Measurements from ENCODE around the gene DNAAF8. TPM values are rescaled to one million over a fixed set of nuclear protein-coding genes. Genes with fewer than 3 reads are reported as not detected.

DNAAF8 gene
- total RNA-seq, 2 experiments from 2014 or later = 0.11 to 0.16 TPM

DNA sequence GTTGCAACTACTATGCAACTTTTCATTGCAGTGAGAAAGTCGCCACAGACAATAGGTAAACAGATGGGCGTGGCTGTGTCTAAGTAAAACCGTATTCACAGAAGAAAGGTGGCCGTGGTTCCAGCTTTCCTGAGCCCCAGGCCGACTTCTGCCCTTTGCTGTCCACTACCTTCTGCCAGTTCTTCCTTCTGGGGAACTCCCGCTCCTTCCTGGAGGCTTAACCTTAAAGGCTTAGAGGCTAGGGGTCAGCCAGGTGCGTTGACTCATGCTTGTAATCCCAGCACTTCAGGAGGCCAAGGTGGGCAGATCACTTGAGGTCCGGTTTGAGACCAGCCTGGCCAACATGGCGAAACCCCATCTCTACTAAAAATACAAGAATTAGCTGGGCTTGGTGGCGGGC is 55.9 kb downstream of the DNAAF8 start:
- H3K36me3 Mint-ChIP-seq (ENCODE audit: low read depth) = no peaks in the 10 kb centered on the region
- intact Hi-C loops (cut with DNase I, micrococcal nuclease) = no loop called here
- peaks cover 2% of the 10 kb centered on the region for H3K27me3 Mint-ChIP-seq
- ATAC-seq = no peak
- ChIA-PET POLR2A (no interaction called here), CTCF (interaction anchor here (0.6 kb wide), 1 partner anchor 372 kb away, joined by 3 read pairs; no protein-coding TSS in a partner anchor)
- H3K9me3 Mint-ChIP-seq (ENCODE audit: low read depth) = no peaks in the 10 kb centered on the region
- no peak for DNase-seq
- no peak overlapping the region for H3K4me3 Mint-ChIP-seq
- H3K27ac Mint-ChIP-seq = no peak overlapping the region
- no peaks in the 10 kb centered on the region for H3K4me1 Mint-ChIP-seq

DNA sequence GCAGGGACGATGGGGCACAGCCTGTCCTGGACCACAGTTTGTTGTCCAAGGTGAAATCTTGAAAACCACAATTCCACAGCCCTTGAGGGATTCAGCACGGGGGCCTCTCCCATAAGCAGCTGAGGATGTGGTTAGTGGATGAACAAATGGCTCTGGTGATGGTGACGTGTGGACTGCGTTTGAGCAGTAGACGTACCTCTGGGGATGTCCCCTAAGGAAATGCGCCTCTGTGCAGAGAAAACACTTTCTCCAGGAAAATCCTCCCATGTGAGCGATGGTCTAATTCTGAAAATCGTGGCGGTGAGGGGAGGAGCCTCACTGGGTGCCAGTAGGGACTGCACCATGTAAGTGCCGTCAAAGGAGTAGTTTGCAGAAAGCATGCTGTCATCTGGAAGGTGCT is 56.5 kb downstream of the DNAAF8 start:
- intact Hi-C loops (cut with DNase I, micrococcal nuclease) = no loop called here
- no peaks in the 10 kb centered on the region for H3K9me3 Mint-ChIP-seq (ENCODE audit: low read depth)
- no peaks in the 10 kb centered on the region for H3K4me1 Mint-ChIP-seq
- H3K36me3 Mint-ChIP-seq (ENCODE audit: low read depth) = no peaks in the 10 kb centered on the region
- no peak overlapping the region for H3K27ac Mint-ChIP-seq
- H3K27me3 Mint-ChIP-seq = peaks cover 2% of the 10 kb centered on the region
- DNase-seq = no peak
- H3K4me3 Mint-ChIP-seq = no peak overlapping the region
- ATAC-seq = peak; percentile 55
- POLR2A ChIA-PET = no interaction called here
- CTCF ChIA-PET = no interaction called here

DNA sequence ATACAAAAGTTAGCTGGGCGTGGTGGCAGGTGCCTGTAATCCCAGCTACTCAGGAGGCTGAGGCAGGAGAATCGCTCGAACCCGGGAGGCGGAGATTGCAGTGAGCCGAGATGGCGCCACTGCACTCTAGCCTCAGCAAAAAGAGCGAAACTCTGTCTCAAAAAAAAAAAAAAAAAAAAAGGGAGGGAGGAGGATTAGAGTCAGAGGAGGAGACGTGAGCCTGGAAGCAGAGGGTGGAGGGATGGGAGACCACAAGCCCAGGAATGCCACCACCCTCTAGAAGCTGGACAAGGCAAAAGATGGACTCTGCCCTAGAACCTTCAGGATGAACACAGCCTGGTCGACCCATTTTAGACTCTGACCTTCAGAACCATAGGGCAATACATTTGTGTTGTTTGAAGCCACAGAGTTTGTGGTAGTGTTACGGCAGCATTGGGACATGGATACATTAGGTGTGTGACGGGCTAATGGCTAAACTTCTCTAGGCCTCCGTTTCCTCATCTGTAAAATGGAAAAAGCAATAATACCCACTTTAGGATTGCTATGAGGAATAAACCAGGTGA is 58.7 kb downstream of the DNAAF8 start:
- H3K4me1 Mint-ChIP-seq = no peaks in the 10 kb centered on the region

DNA sequence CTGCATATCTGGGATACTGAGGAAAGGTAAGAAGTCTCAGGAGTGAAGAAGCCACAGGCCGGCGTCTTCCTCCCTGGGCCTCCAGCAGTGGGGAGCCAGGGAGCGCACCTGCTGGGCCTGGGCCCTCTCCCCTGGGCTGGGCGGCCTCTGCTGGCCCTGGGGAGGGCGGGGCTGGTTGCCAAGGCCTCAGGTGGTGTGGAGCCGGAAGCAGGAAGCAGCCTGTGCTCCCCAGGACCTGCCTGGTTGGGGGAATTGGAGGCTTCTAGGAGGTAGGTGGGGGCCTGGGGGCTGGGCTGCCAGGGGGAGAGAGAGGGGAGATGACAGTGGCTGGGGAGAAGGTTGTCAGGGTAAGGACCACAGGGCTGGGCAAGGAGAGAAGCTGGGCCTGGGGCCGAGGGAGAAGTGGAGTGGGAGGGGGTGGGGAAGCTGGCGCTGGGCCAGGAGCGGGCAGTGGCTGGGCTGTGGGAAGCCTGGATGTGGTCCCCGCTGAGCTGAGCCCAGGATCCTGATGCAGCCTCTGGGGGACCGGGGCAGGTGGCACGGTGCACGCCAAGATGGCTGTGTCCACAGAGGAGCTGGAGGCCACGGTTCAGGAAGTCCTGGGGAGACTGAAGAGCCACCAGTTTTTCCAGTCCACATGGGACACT is 61.0 kb downstream of the DNAAF8 start, which contains the start of gene SMIM22:
TSS of gene SMIM22 (plus strand) at position 189 of the 647 bp plus-strand sequence. CDS start at position 555, 366 bp downstream.
- no peaks in the 10 kb centered on the region for H3K36me3 Mint-ChIP-seq (ENCODE audit: low read depth)
- DNase-seq = no peak
- H3K4me1 Mint-ChIP-seq = peaks cover under 1% of the 10 kb centered on the region
- intact Hi-C loops (cut with DNase I, micrococcal nuclease) = no loop called here
- ATAC-seq = no peak
- H3K4me3 Mint-ChIP-seq = no peak within 1 kb of the TSS
- H3K9me3 Mint-ChIP-seq (ENCODE audit: low read depth) = no peaks in the 10 kb centered on the region
- H3K27ac Mint-ChIP-seq = no peak within 1 kb of the TSS
- H3K27me3 Mint-ChIP-seq = peaks cover 2% of the 10 kb centered on the region
- ChIA-PET CTCF (no interaction called here), POLR2A (no interaction called here)

More for the DNA sequence above, 58.7 kb downstream of the DNAAF8 start:
- Mint-ChIP-seq H3K36me3 (ENCODE audit: low read depth) (no peaks in the 10 kb centered on the region), H3K27me3 (peaks cover 2% of the 10 kb centered on the region), H3K27ac (no peak overlapping the region), H3K9me3 (ENCODE audit: low read depth) (no peaks in the 10 kb centered on the region), H3K4me3 (no peak overlapping the region)
- DNase-seq (no peak), ATAC-seq (no peak)
- POLR2A ChIA-PET = no interaction called here
- intact Hi-C loops (cut with DNase I, micrococcal nuclease) = no loop called here
- CTCF ChIA-PET = no interaction called here

DNA sequence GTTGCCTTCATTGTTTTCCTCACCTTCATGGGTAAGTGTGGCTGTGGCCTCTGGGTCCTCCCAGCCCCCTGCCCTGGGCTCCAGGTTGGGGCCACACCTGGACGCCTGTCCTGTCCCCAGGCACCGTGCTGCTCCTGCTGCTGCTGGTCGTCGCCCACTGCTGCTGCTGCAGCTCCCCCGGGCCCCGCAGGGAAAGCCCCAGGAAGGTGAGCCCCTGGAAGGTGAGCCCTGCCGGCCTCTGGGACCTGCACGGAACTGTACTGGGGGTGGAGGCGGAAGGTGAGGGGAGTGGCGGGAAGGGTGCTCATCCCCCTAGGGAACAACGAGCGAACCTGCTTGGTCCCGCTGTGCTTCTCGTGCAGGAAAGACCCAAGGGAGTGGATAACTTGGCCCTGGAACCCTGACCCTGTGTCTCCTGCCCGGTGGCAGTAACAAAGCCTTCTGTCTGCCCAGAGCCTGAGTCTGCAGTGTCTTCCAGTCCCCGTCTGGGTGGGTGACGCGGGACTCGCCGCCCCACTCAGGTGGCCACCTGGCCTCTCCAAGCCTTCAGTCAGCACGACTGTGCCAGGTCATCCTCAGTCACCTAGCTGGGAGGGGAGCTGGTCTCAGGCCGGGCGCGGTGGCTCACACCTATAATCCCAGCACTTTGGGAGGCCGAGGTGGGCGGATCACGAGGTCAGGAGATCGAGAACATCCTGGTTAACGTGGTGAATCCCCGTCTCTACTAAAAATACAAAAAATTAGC is 61.7 kb downstream of the DNAAF8 start:
- ATAC-seq = no peak
- DNase-seq = no peak
- no peak overlapping the region for H3K4me3 Mint-ChIP-seq
- no peaks in the 10 kb centered on the region for H3K9me3 Mint-ChIP-seq (ENCODE audit: low read depth)
- H3K4me1 Mint-ChIP-seq = peaks cover 4% of the 10 kb centered on the region
- POLR2A ChIA-PET = no interaction called here
- CTCF ChIA-PET = no interaction called here
- no peak overlapping the region for H3K27ac Mint-ChIP-seq
- intact Hi-C loops (cut with DNase I, micrococcal nuclease) = no loop called here
- no peaks in the 10 kb centered on the region for H3K36me3 Mint-ChIP-seq (ENCODE audit: low read depth)
- H3K27me3 Mint-ChIP-seq = peaks cover 2% of the 10 kb centered on the region

- intact Hi-C loops (cut with DNase I, micrococcal nuclease) = no loop called here
- Mint-ChIP-seq H3K36me3 (ENCODE audit: low read depth) (no peaks in the 10 kb centered on the region), H3K9me3 (ENCODE audit: low read depth) (no peaks in the 10 kb centered on the region), H3K4me1 (peaks cover 7% of the 10 kb centered on the region), H3K27me3 (no peaks in the 10 kb centered on the region), H3K27ac (no peak overlapping the region), H3K4me3 (no peak overlapping the region)
- ATAC-seq (no peak), DNase-seq (no peak)
- ChIA-PET POLR2A (no interaction called here), CTCF (no interaction called here)
These were observed 62.9 kb downstream of the DNAAF8 start for GRCh38 chr16:4796982-4797804.

DNA sequence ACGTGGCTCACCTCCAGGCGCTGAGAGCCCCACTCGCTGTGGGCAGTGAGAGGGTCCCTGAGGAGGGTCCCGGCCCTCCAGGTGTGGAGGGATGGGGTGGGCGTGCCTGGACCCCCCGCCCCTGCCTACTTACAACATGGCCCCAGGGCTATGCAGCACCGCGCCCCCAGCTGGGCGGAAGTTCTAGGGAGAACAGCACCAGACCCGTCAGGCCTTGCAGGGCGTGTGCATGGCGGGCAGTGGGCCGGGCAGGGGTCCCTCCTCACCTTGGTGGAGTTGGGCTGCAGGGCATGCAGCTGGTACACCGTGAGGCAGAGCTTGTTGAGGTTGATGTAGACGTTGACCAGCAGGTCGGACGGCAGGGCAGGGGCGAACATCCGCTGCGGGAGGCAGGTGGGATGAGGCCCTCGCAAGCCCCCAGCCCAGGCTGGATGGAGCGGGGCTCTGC is 63.5 kb downstream of the DNAAF8 start:
- Mint-ChIP-seq H3K4me1 (peaks cover 7% of the 10 kb centered on the region), H3K27me3 (no peaks in the 10 kb centered on the region), H3K9me3 (ENCODE audit: low read depth) (no peaks in the 10 kb centered on the region), H3K36me3 (ENCODE audit: low read depth) (no peaks in the 10 kb centered on the region), H3K27ac (no peak overlapping the region), H3K4me3 (no peak overlapping the region)
- ATAC-seq = no peak
- ChIA-PET POLR2A (no interaction called here), CTCF (no interaction called here)
- DNase-seq = no peak
- intact Hi-C loops (cut with DNase I, micrococcal nuclease) = no loop called here

DNA sequence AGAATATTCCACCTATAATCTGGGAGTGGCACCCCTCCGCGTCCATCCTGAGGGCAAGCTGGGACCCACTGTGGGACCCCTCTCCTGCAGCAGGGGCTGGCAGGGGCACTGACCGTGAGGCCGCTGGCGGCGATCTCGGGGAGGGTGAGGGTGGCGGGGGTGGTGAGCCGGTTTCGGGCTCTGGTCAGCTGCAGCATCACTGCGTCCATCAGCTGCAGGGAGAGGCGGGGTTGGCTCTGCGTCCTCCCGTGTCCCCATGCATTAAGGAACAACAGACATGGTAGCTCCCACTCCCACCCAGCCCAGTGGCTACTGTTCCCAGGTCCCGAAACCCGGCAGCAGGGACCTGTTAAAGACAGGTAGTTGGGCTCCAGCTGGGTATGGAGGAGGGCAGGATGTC is 64.1 kb downstream of the DNAAF8 start:
- CTCF ChIA-PET = no interaction called here
- intact Hi-C loops (cut with DNase I, micrococcal nuclease) = no loop called here

More for the DNA sequence above, 64.1 kb downstream of the DNAAF8 start:
- no peaks in the 10 kb centered on the region for H3K9me3 Mint-ChIP-seq (ENCODE audit: low read depth)
- no peak for ATAC-seq
- H3K4me1 Mint-ChIP-seq = peaks cover 12% of the 10 kb centered on the region
- POLR2A ChIA-PET = no interaction called here
- no peaks in the 10 kb centered on the region for H3K36me3 Mint-ChIP-seq (ENCODE audit: low read depth)
- DNase-seq = no peak
- no peak overlapping the region for H3K4me3 Mint-ChIP-seq
- H3K27ac Mint-ChIP-seq = no peak overlapping the region
- no peaks in the 10 kb centered on the region for H3K27me3 Mint-ChIP-seq

Other genes starting within 250 kb of the DNAAF8 start
- gene CDIP1, start 195.8 kb upstream of the DNAAF8 start, total RNA-seq = 10 to 100 TPM; 28.3 to 30.2 TPM
- gene C16orf96, start 178.2 kb upstream of the DNAAF8 start, total RNA-seq = under 1 TPM; 0.09 to 0.18 TPM
- gene UBALD1, start 119.6 kb upstream of the DNAAF8 start, total RNA-seq = 10 to 100 TPM in 1 of 2 experiments, 1 to 10 TPM in 1; 9.7 to 10.2 TPM
- 10 to 100 TPM; 65.0 to 75.4 TPM for gene MGRN1, start 109.7 kb upstream of the DNAAF8 start, total RNA-seq
- 10 to 100 TPM; 16.4 to 22.5 TPM for gene NUDT16L1, start 41.0 kb upstream of the DNAAF8 start, total RNA-seq
- gene ANKS3, start 266 bp upstream of the DNAAF8 start, total RNA-seq = 10 to 100 TPM; 12.1 to 14.1 TPM
- 10 to 100 TPM; 10.3 to 11.6 TPM for gene ZNF500, start 32.6 kb downstream of the DNAAF8 start, total RNA-seq
- gene SEPTIN12, start 53.8 kb downstream of the DNAAF8 start, total RNA-seq = not detected
- gene SMIM22, start 60.8 kb downstream of the DNAAF8 start, total RNA-seq = not detected
- 1 to 10 TPM; 3.7 to 7.3 TPM for gene ROGDI, start 68.1 kb downstream of the DNAAF8 start, total RNA-seq
- gene GLYR1, start 112.8 kb downstream of the DNAAF8 start, total RNA-seq = 10 to 100 TPM; 76.9 to 78.4 TPM
- gene UBN1, start 112.9 kb downstream of the DNAAF8 start, total RNA-seq = 10 to 100 TPM; 19.3 to 23.0 TPM
- not detected for gene PPL, start 202.6 kb downstream of the DNAAF8 start, total RNA-seq
- under 1 TPM; 0.09 to 0.28 TPM for gene SEC14L5, start 223.8 kb downstream of the DNAAF8 start, total RNA-seq